CD14-positive monocyte (primary cell): ENCODE results near the gene TAL2. TPM values are rescaled to one million over a fixed set of nuclear protein-coding genes. Genes with fewer than 3 reads are reported as not detected.

Source experiments
- DNase-seq, 3 donors: peaks; one replicate each; pipeline ENCODE4 v3.0.0-alpha.2; 2011 to 2022
- H2AFZ ChIP-seq: 2 replicates; pipeline ENCODE4 v1.6.0; 2012; ENCODE audit warnings: mild to moderate bottlenecking, low read depth, low read length, inconsistent platforms; ENCODE audit not compliant: insufficient read depth, poor library complexity, severe bottlenecking
- H3K27ac ChIP-seq, 2 donors: 1 replicate in 1 of 2; 2 replicates in 1 of 2; pipeline ENCODE4 v1.5.1; 2012 to 2013; ENCODE audit warnings: low read length in 2 of 2, control low read depth in 1 of 2, inconsistent platforms in 1 of 2, low read depth in 1 of 2, mild to moderate bottlenecking in 1 of 2
- H3K27me3 ChIP-seq, 2 donors: one replicate each; pipeline versions ENCODE4 v1.6.0 to v1.6.1; 2011 to 2013; ENCODE audit warnings: low read length in 2 of 2; ENCODE audit not compliant: control insufficient read depth in 2 of 2, insufficient read depth in 2 of 2
- H3K36me3 ChIP-seq, 2 donors: replicated peaks in 1 of 2; 1 replicate in 1 of 2; 2 replicates in 1 of 2; pipeline versions ENCODE4 v1.5.1 to v1.6.1; 2012 to 2013; ENCODE audit warnings: low read length in 2 of 2, control low read depth in 1 of 2, inconsistent platforms in 1 of 2, mild to moderate bottlenecking in 1 of 2; ENCODE audit not compliant: insufficient read depth in 2 of 2, control insufficient read depth in 1 of 2
- H3K4me1 ChIP-seq, 2 donors: 1 replicate in 1 of 2; 2 replicates in 1 of 2; pipeline versions ENCODE4 v1.5.1 to v1.6.1; 2012 to 2013; ENCODE audit warnings: low read length in 2 of 2, control low read depth in 1 of 2, inconsistent platforms in 1 of 2, mild to moderate bottlenecking in 1 of 2, moderate library complexity in 1 of 2; ENCODE audit not compliant: insufficient read depth in 2 of 2, control insufficient read depth in 1 of 2
- H3K4me2 ChIP-seq: replicated peaks from 2 replicates; pipeline ENCODE3; 2012; ENCODE audit warnings: low read length, moderate library complexity, mild to moderate bottlenecking; ENCODE audit not compliant: poor library complexity, severe bottlenecking; ENCODE audit errors: extremely low read depth
- H3K4me3 ChIP-seq, 3 experiments: fragments of 200-600 bp in 1 of 3; sonication (generic) in 1 of 3; replicated peaks in 1 of 3; 1 replicate in 2 of 3; 2 replicates in 1 of 3; pipeline ENCODE4 v1.5.1; 2011 to 2013; ENCODE audit warnings: low read length in 3 of 3, mild to moderate bottlenecking in 3 of 3, control low read depth in 2 of 3, low read depth in 2 of 3, inconsistent platforms in 1 of 3, moderate library complexity in 1 of 3
- H3K79me2 ChIP-seq: 2 replicates; pipeline ENCODE4 v1.6.0; 2012; ENCODE audit warnings: mild to moderate bottlenecking, control low read depth, inconsistent platforms, low read length, moderate library complexity; ENCODE audit not compliant: insufficient read depth
- H3K9ac ChIP-seq: 2 replicates; pipeline ENCODE4 v1.6.0; 2017; ENCODE audit warnings: low read length, mild to moderate bottlenecking; ENCODE audit not compliant: insufficient read depth, poor library complexity, severe bottlenecking
- H3K9me3 ChIP-seq, 2 donors: replicated peaks in 1 of 2; 1 replicate in 1 of 2; 2 replicates in 1 of 2; pipeline versions ENCODE4 v1.5.1 to v1.6.1; 2012 to 2013; ENCODE audit warnings: low read length in 2 of 2, control low read depth in 1 of 2; ENCODE audit not compliant: control insufficient read depth in 1 of 2, insufficient read depth in 1 of 2
- H4K20me1 ChIP-seq: 2 replicates; pipeline ENCODE4 v1.6.0; 2012; ENCODE audit warnings: mild to moderate bottlenecking, low read length, control low read depth, moderate library complexity; ENCODE audit not compliant: insufficient read depth
- H3K27ac Mint-ChIP-seq, 7 donors: one replicate each; pipeline ENCODE4 v1.8.0; 2020; ENCODE audit warnings: mild to moderate bottlenecking in 7 of 7, mixed read lengths in 7 of 7, moderate library complexity in 6 of 7, inconsistent platforms in 2 of 7
- H3K27me3 Mint-ChIP-seq, 3 donors: one replicate each; pipeline ENCODE4 v1.8.0; 2021 to 2022; ENCODE audit warnings: low read depth in 3 of 3, mild to moderate bottlenecking in 3 of 3, mixed read lengths in 3 of 3, moderate library complexity in 3 of 3, inconsistent platforms in 1 of 3
- H3K36me3 Mint-ChIP-seq, 2 donors: one replicate each; pipeline ENCODE4 v1.8.0; 2020; ENCODE audit warnings: mixed read lengths in 2 of 2, inconsistent platforms in 1 of 2, mild to moderate bottlenecking in 1 of 2
- H3K4me1 Mint-ChIP-seq: one replicate; pipeline ENCODE4 v1.8.0; 2020; ENCODE audit warnings: mild to moderate bottlenecking, mixed read lengths
- H3K4me3 Mint-ChIP-seq, 2 donors: one replicate each; pipeline ENCODE4 v1.8.0; 2020; ENCODE audit warnings: mild to moderate bottlenecking in 2 of 2, mixed read lengths in 2 of 2, moderate library complexity in 1 of 2
- H3K9me3 Mint-ChIP-seq, 7 donors: one replicate each; pipeline ENCODE4 v1.8.0; 2020 to 2022; ENCODE audit warnings: mixed read lengths in 7 of 7, mild to moderate bottlenecking in 6 of 7, moderate library complexity in 6 of 7, inconsistent platforms in 2 of 7
- CTCF ChIP-seq: fragments of 200-600 bp; IDR thresholded peaks from one replicate; pipeline ENCODE4 v1.8.0; 2022; ENCODE audit warnings: antibody characterized with exemption, mild to moderate bottlenecking
- WGBS: methylation state at CpG from one replicate; pipeline ENCODE4 v1.1.5; 2013; ENCODE audit warnings: missing lambda C conversion rate; ENCODE audit not compliant: insufficient coverage; 5-methylcytosine and 5-hydroxymethylcytosine counted together
- intact Hi-C, 2 donors: fragments of 100-400 bp; cut with micrococcal nuclease; formaldehyde crosslinking; loops; one replicate each; pipeline versions ENCODE4 v1.15.0 to v1.15.1; 2023
- polyA plus RNA-seq, 3 donors: library from polyadenylated mRNA; depleted of rRNA in 1 of 3; unstranded in 2 of 3; stranded (reverse) in 1 of 3; fragments of 300-500 nt in 2 of 3; fragments of >200 nt in 1 of 3; fragmentation: Illumina TruSeq in 2 of 3; gene quantifications; 1 replicate in 2 of 3; 2 replicates in 1 of 3; pipeline ENCODE4 v1.2.3, GENCODE V29; 2012 to 2021

The TAL2 gene
- polyA plus RNA-seq, 3 donors = not detected

DNA sequence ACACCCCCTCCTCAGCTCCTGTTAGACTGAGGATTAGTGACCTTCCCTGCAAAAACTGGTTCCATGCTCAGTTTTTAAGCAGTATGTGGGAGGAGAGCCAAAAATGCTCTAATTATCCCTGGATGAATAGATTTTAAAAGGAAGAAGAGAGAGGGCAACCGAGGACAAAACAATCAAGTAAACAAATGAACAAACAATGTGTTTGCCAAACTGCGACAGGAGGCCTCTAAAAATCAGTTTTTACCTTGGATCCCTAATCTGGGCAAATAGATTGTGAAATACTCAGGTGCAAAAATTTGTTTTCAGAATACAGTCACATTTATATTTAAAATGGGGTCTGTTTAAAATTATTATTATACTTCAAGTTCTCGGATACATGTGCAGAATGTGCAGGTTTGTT lies 8.5 kb downstream of the TAL2 start:
- H3K9ac ChIP-seq = no peak overlapping the region
- no peak overlapping the region for H3K4me2 ChIP-seq
- no peak for DNase-seq
- no peaks in the 10 kb centered on the region for H3K27me3 ChIP-seq
- no peaks in the 10 kb centered on the region for H3K36me3 ChIP-seq
- H3K27ac ChIP-seq = no peak overlapping the region
- no CpG with 5 or more reads among the region's 3 CpGs for WGBS
- no peaks in the 10 kb centered on the region for H3K79me2 ChIP-seq
- H3K36me3 Mint-ChIP-seq = no peaks in the 10 kb centered on the region
- no peak overlapping the region for H3K4me3 Mint-ChIP-seq
- peaks cover 0 to 3% (median 0%) of the 10 kb centered on the region in 7 donors for H3K9me3 Mint-ChIP-seq
- peaks cover 0 to 1% (median 0%) of the 10 kb centered on the region in 3 donors for H3K27me3 Mint-ChIP-seq
- H3K4me1 Mint-ChIP-seq = peaks cover 20% of the 10 kb centered on the region
- H3K4me1 ChIP-seq = peaks cover 7% of the 10 kb centered on the region in 2 donors
- H2AFZ ChIP-seq = no peak overlapping the region
- intact Hi-C loops = no loop called here
- no peak overlapping the region for H3K27ac Mint-ChIP-seq
- H3K9me3 ChIP-seq = no peaks in the 10 kb centered on the region
- no peak for TF ChIP-seq CTCF
- no peak overlapping the region for H3K4me3 ChIP-seq
- H4K20me1 ChIP-seq = no peaks in the 10 kb centered on the region

- H3K36me3 ChIP-seq = no peaks in the 10 kb centered on the region
- H3K9me3 Mint-ChIP-seq = peaks cover 0 to 3% (median 0%) of the 10 kb centered on the region in 7 donors
- peak overlapping the region in 1 of 7 donors; percentile 21 for H3K27ac Mint-ChIP-seq
- H3K9ac ChIP-seq = no peak overlapping the region
- WGBS = 0% methylated on average over 2 of the region's 3 CpGs
- no peaks in the 10 kb centered on the region for H4K20me1 ChIP-seq
- H3K36me3 Mint-ChIP-seq = no peaks in the 10 kb centered on the region
- H3K9me3 ChIP-seq = no peaks in the 10 kb centered on the region
- peak overlapping the region; percentile 15 for H3K4me2 ChIP-seq
- peaks cover 0 to 2% (median 0%) of the 10 kb centered on the region in 3 donors for H3K27me3 Mint-ChIP-seq
- DNase-seq = peak; percentile 3 to 25 (median 10)
- no peak overlapping the region for H2AFZ ChIP-seq
- H3K4me3 Mint-ChIP-seq = no peak overlapping the region
- no peaks in the 10 kb centered on the region for H3K79me2 ChIP-seq
- H3K27ac ChIP-seq = no peak overlapping the region
- H3K4me3 ChIP-seq = no peak overlapping the region
- H3K27me3 ChIP-seq = no peaks in the 10 kb centered on the region
- TF ChIP-seq CTCF = no peak
- peaks cover 7% of the 10 kb centered on the region in 2 donors for H3K4me1 ChIP-seq
- intact Hi-C loops = no loop called here
- peaks cover 20% of the 10 kb centered on the region for H3K4me1 Mint-ChIP-seq
Observed at GRCh38 chr9:105672711-105673234, 10.5 kb downstream of the TAL2 start.
